ENCODE measurements around the gene SMIM11.
"Not testable (repeated sequence)": the region's sequence is repeated elsewhere in the genome, so short reads cannot be mapped to it uniquely, and the experiment has no call there.

- TF ChIP-seq, protein P1, sequence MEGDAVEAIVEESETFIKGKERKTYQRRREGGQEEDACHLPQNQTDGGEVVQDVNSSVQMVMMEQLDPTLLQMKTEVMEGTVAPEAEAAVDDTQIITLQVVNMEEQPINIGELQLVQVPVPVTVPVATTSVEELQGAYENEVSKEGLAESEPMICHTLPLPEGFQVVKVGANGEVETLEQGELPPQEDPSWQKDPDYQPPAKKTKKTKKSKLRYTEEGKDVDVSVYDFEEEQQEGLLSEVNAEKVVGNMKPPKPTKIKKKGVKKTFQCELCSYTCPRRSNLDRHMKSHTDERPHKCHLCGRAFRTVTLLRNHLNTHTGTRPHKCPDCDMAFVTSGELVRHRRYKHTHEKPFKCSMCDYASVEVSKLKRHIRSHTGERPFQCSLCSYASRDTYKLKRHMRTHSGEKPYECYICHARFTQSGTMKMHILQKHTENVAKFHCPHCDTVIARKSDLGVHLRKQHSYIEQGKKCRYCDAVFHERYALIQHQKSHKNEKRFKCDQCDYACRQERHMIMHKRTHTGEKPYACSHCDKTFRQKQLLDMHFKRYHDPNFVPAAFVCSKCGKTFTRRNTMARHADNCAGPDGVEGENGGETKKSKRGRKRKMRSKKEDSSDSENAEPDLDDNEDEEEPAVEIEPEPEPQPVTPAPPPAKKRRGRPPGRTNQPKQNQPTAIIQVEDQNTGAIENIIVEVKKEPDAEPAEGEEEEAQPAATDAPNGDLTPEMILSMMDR (IDR thresholded peaks at IDR 0.05) = not testable (repeated sequence)
- not testable (repeated sequence) for TF ChIP-seq EZH2 (IDR thresholded peaks at IDR 0.05; ENCODE audit: borderline replicate concordance, insufficient read depth, low read depth, low read length, poor library complexity, severe bottlenecking)
Observed at GRCh38 chr21:34383138-34383537, 7.8 kb downstream of the SMIM11 start.

Measured in B cell (primary cell).